A549 (cell line): Measurements from ENCODE around the gene CDC73. TPM values are rescaled to one million over a fixed set of nuclear protein-coding genes. Genes with fewer than 3 reads are reported as not detected.

Source experiments
- ATAC-seq, 2 experiments: fragments of 200-7000 bp in 1 of 2; fragments of >200 bp in 1 of 2; cut with Nextera tagmentation in 1 of 2; cut with Tn5 transposase in 1 of 2; 3 replicates each; pipeline versions ENCODE4 v1.8.0 to v1.9.1; 2018 to 2020; ENCODE audit warnings: mild to moderate bottlenecking in 1 of 2, moderate library complexity in 1 of 2
- CTCF ChIA-PET: fragments of 300-600 bp; sonication (Branson Sonifier 250); formaldehyde crosslinking; extraction: SDS; loops from one replicate; lab custom pipeline; 2021; ENCODE audit warnings: antibody characterized with exemption, inconsistent platforms; lab: Yijun Ruan, JAX
- POLR2A ChIA-PET: fragments of 350-600 bp; formaldehyde crosslinking; extraction: SDS; loops from one replicate; lab custom pipeline; 2021; ENCODE audit warnings: antibody characterized with exemption, inconsistent platforms; lab: Yijun Ruan, JAX
- DNase-seq, 2 experiments: peaks; one replicate each; pipeline versions ENCODE4 v3.0.0 to v3.0.0-alpha.2; 2011 to 2016; ENCODE audit warnings: low read depth in 1 of 2, low spot score in 1 of 2
- FAIRE-seq: peaks from 2 replicates; lab custom pipeline; 2011; peaks lifted over from hg19 to GRCh38; lab: Jason Lieb, UNC
- H3K27ac ChIP-seq, 2 experiments: fragments of >200 bp; sonication (Bioruptor Twin); formaldehyde crosslinking; 3 replicates each; pipeline ENCODE4 v1.5.1; 2016 to 2017
- H3K4me1 ChIP-seq: fragments of >200 bp; sonication (Bioruptor Twin); formaldehyde crosslinking; 3 replicates; pipeline ENCODE4 v1.6.1; 2016
- H3K4me2 ChIP-seq: fragments of >200 bp; sonication (Bioruptor Twin); formaldehyde crosslinking; 3 replicates; pipeline ENCODE4 v1.6.1; 2016
- H3K4me3 ChIP-seq: fragments of >200 bp; sonication (Bioruptor Twin); formaldehyde crosslinking; 3 replicates; pipeline ENCODE4 v1.5.1; 2016
- H3K9me3 ChIP-seq: fragments of >200 bp; sonication (Bioruptor Twin); formaldehyde crosslinking; 3 replicates; pipeline ENCODE4 v1.6.1; 2016
- BCL3 ChIP-seq: fragments of >200 bp; sonication (Bioruptor Twin); formaldehyde crosslinking; IDR thresholded peaks from 3 replicates; pipeline ENCODE4 v1.6.1; 2016
- CBX2 ChIP-seq: fragments of 200-600 bp; sonication (generic); IDR thresholded peaks from 2 replicates; pipeline ENCODE4 v1.6.1; 2016; ENCODE audit warnings: low read depth, mild to moderate bottlenecking, borderline replicate concordance
- CEBPB ChIP-seq, 2 experiments: fragments of >200 bp in 1 of 2; sonication (Bioruptor Twin) in 1 of 2; formaldehyde crosslinking in 1 of 2; IDR thresholded peaks; 2 replicates each; pipeline ENCODE4 v1.6.1; 2012 to 2016
- CTCF ChIP-seq: fragments of >200 bp; sonication (Bioruptor Twin); formaldehyde crosslinking; IDR thresholded peaks from 3 replicates; pipeline ENCODE4 v1.5.1; 2016
- EHF ChIP-seq: fragments of 250-450 bp; sonication (Bioruptor Pico); IDR thresholded peaks from 2 replicates; pipeline ENCODE4 v1.5.0; 2020; ENCODE audit warnings: mild to moderate bottlenecking
- ELK1 ChIP-seq: fragments of 150-350 bp; IDR thresholded peaks from 2 replicates; pipeline ENCODE4 v1.6.1; 2014; ENCODE audit warnings: low read depth, mild to moderate bottlenecking, low read length
- EP300 ChIP-seq, 2 experiments: fragments of >200 bp; sonication (Bioruptor Twin); formaldehyde crosslinking; IDR thresholded peaks; 2 replicates in 1 of 2; 3 replicates in 1 of 2; pipeline ENCODE4 v1.6.1; 2016 to 2017
- FOSL2 ChIP-seq, 2 experiments: fragments of 450-650 bp in 1 of 2; fragments of >200 bp in 1 of 2; sonication (Bioruptor Twin) in 1 of 2; formaldehyde crosslinking; IDR thresholded peaks; 2 replicates each; pipeline versions ENCODE4 v1.5.0 to v1.6.1; 2016 to 2020; ENCODE audit warnings: mild to moderate bottlenecking in 1 of 2, moderate library complexity in 1 of 2
- FOXS1 ChIP-seq: fragments of 250-450 bp; sonication (Bioruptor Pico); IDR thresholded peaks from 2 replicates; pipeline ENCODE4 v1.5.0; 2020; ENCODE audit warnings: mild to moderate bottlenecking, moderate library complexity
- GATA3 ChIP-seq: IDR thresholded peaks from 2 replicates; pipeline ENCODE4 v1.6.1; 2012; ENCODE audit warnings: borderline replicate concordance
- HES2 ChIP-seq: fragments of >200 bp; sonication (Bioruptor Twin); formaldehyde crosslinking; IDR thresholded peaks from 2 replicates; pipeline ENCODE4 v1.6.1; 2016
- HEYL ChIP-seq: fragments of 250-450 bp; sonication (Bioruptor Pico); IDR thresholded peaks from 2 replicates; pipeline ENCODE4 v1.8.0; 2021; ENCODE audit warnings: mild to moderate bottlenecking, moderate library complexity
- HOXB5 ChIP-seq: fragments of 250-450 bp; sonication (Bioruptor Pico); IDR thresholded peaks from 2 replicates; pipeline ENCODE4 v1.5.0; 2020; ENCODE audit warnings: mild to moderate bottlenecking, moderate library complexity
- JUN ChIP-seq, 2 experiments: fragments of >200 bp; sonication (Bioruptor Twin); formaldehyde crosslinking; IDR thresholded peaks; 2 replicates in 1 of 2; 3 replicates in 1 of 2; pipeline ENCODE4 v1.6.1; 2016 to 2017
- JUNB ChIP-seq: fragments of >200 bp; sonication (Bioruptor Twin); formaldehyde crosslinking; IDR thresholded peaks from 2 replicates; pipeline ENCODE4 v1.6.1; 2016
- KDM1A ChIP-seq: fragments of 200-600 bp; sonication (generic); IDR thresholded peaks from 2 replicates; pipeline ENCODE4 v1.6.1; 2016; ENCODE audit warnings: low read depth, mild to moderate bottlenecking
- KDM5A ChIP-seq: fragments of 200-600 bp; sonication (generic); IDR thresholded peaks from 2 replicates; pipeline ENCODE4 v1.6.1; 2016; ENCODE audit warnings: antibody characterized with exemption, mild to moderate bottlenecking
- MAFK ChIP-seq: fragments of 450-650 bp; IDR thresholded peaks from 2 replicates; pipeline ENCODE4 v1.6.1; 2014; ENCODE audit not compliant: partially characterized antibody
- MYC ChIP-seq: IDR thresholded peaks from 2 replicates; pipeline ENCODE4 v1.6.1; 2012; ENCODE audit warnings: mild to moderate bottlenecking, inconsistent platforms, low read length, improper control_type of control experiment, borderline replicate concordance
- PBX3 ChIP-seq: IDR thresholded peaks from 2 replicates; pipeline ENCODE4 v1.6.1; 2012
- RARB ChIP-seq: fragments of 250-450 bp; sonication (Bioruptor Pico); IDR thresholded peaks from 2 replicates; pipeline ENCODE4 v1.8.0; 2021; ENCODE audit warnings: mild to moderate bottlenecking, moderate library complexity
- RCOR1 ChIP-seq: fragments of 150-350 bp; IDR thresholded peaks from 2 replicates; pipeline ENCODE4 v1.6.1; 2014; ENCODE audit warnings: antibody characterized with exemption, low read length, low read depth
- RFX5 ChIP-seq: fragments of 450-650 bp; IDR thresholded peaks from 2 replicates; pipeline ENCODE4 v1.7.1; 2014; ENCODE audit warnings: antibody characterized with exemption, mild to moderate bottlenecking, moderate library complexity
- RNF2 ChIP-seq: fragments of 200-600 bp; sonication (generic); IDR thresholded peaks from 2 replicates; pipeline ENCODE4 v1.6.1; 2016; ENCODE audit warnings: low read depth, mild to moderate bottlenecking, antibody characterized with exemption, moderate library complexity, borderline replicate concordance
- SMC3 ChIP-seq: fragments of >200 bp; sonication (Bioruptor Twin); formaldehyde crosslinking; IDR thresholded peaks from 3 replicates; pipeline ENCODE4 v1.6.1; 2018; ENCODE audit warnings: inconsistent platforms
- TFCP2L1 ChIP-seq: fragments of 250-450 bp; sonication (Bioruptor Pico); IDR thresholded peaks from 2 replicates; pipeline ENCODE4 v1.5.0; 2021; ENCODE audit warnings: mild to moderate bottlenecking
- USF2 ChIP-seq: fragments of 450-650 bp; IDR thresholded peaks from 2 replicates; pipeline ENCODE4 v1.6.1; 2014; ENCODE audit warnings: antibody characterized with exemption
- ZC3H11A ChIP-seq: fragments of 450-650 bp; IDR thresholded peaks from 2 replicates; pipeline ENCODE4 v1.6.1; 2014; ENCODE audit warnings: antibody characterized with exemption, mild to moderate bottlenecking
- ZFP36 ChIP-seq: fragments of 450-650 bp; IDR thresholded peaks from 2 replicates; pipeline ENCODE4 v1.6.1; 2014; ENCODE audit warnings: borderline replicate concordance; ENCODE audit not compliant: partially characterized antibody
- ZSCAN20 ChIP-seq: fragments of 250-450 bp; sonication (Bioruptor Pico); IDR thresholded peaks from 2 replicates; pipeline ENCODE4 v1.8.0; 2022; ENCODE audit warnings: mild to moderate bottlenecking, moderate library complexity
- WGBS: methylation state at CpG from one replicate; pipeline ENCODE4 v1.1.6; 2017; ENCODE audit errors: missing lambda C conversion rate; 5-methylcytosine and 5-hydroxymethylcytosine counted together
- polyA plus RNA-seq, 4 experiments: library from polyadenylated mRNA; depleted of rRNA in 3 of 4; stranded (reverse); fragments of >200 nt; fragmentation: RNase III in 1 of 4; extraction: RNeasy Plus Mini Kit Qiagen cat#74134 plus additional on column Dnase treatment in 1 of 4; gene quantifications; 2 replicates in 3 of 4; 3 replicates in 1 of 4; pipeline ENCODE4 v1.2.3, GENCODE V29; 2011 to 2017

Gene CDC73
- polyA plus RNA-seq, 2 of the 4 experiments (the other 2 are of a cell fraction), result 42.2 to 77.9 TPM

- TF ChIP-seq ZFP36, result no peak
- no peak for TF ChIP-seq GATA3
- TF ChIP-seq RFX5, result no peak
- no peak for TF ChIP-seq TFCP2L1
- TF ChIP-seq MYC, result no peak
- no peak for TF ChIP-seq JUN (IDR thresholded peaks at IDR 0.05)
- no peak for TF ChIP-seq HEYL
- no peak for TF ChIP-seq FOXS1 (CRISPR knock-in tag)
- no peak for TF ChIP-seq JUNB
- no peak for TF ChIP-seq SMC3
- no peak for TF ChIP-seq ZC3H11A
- no peak for TF ChIP-seq HES2
- TF ChIP-seq RCOR1, result no peak
- no peak for TF ChIP-seq HOXB5 (CRISPR knock-in tag)
- no peak for TF ChIP-seq BCL3
- ChIA-PET CTCF (interaction anchor here (0.6 kb wide), 1 partner anchor 841 kb away, joined by 3 read pairs; no protein-coding TSS in a partner anchor), POLR2A (no interaction called here)
- WGBS, result 92% methylated on average over 3 of the region's 3 CpGs
- DNase-seq, result no peak
- no peaks in the 10 kb centered on the region for H3K9me3 ChIP-seq
- no peak overlapping the region for H3K27ac ChIP-seq
- no peak overlapping the region for H3K4me2 ChIP-seq
- FAIRE-seq, result no peak
- no peaks in the 10 kb centered on the region for H3K4me1 ChIP-seq
- H3K4me3 ChIP-seq, result no peak overlapping the region
- no peak for ATAC-seq
These were observed 140.8 kb downstream of the CDC73 start for GRCh38 chr1:193262661-193263060.

- Histone ChIP-seq H3K4me1 (no peaks in the 10 kb centered on the region), H3K27ac (no peak overlapping the region), H3K4me3 (no peak overlapping the region)
- DNase-seq, result no peak
- no peak; a peak in 1 of 6 replicates for ATAC-seq
- WGBS, result 79% methylated on average over 4 of the region's 4 CpGs
- TF ChIP-seq CTCF (no peak), USF2 (no peak), ZSCAN20 (CRISPR knock-in tag) (no peak), MAFK (peak; percentile 9), KDM5A (no peak)
- TF ChIP-seq, all 56 proteins: peak for 1
- ChIA-PET CTCF (interaction anchor here (0.6 kb wide), 1 partner anchor 30 kb away, joined by 3 read pairs; no protein-coding TSS in a partner anchor), POLR2A (no interaction called here)
- no peak overlapping the region for H3K4me2 ChIP-seq
- H3K9me3 ChIP-seq, result no peaks in the 10 kb centered on the region
- FAIRE-seq, result no peak
These were observed 142.7 kb downstream of the CDC73 start for GRCh38 chr1:193264313-193265065.

GRCh38 chr1:193265716-193266115, 143.9 kb downstream of the CDC73 start:
- POLR2A ChIA-PET, result no interaction called here
- FAIRE-seq, result no peak
- CTCF ChIA-PET, result no interaction called here
- TF ChIP-seq RNF2 (no peak), EHF (CRISPR knock-in tag) (no peak), RFX5 (no peak), EP300 (IDR thresholded peaks at IDR 0.05) (no peak), RARB (CRISPR knock-in tag) (no peak), HOXB5 (CRISPR knock-in tag) (no peak), CEBPB (IDR thresholded peaks at IDR 0.05) (no peak), FOSL2 (IDR thresholded peaks at IDR 0.05) (no peak), FOSL2 (CRISPR knock-in tag; IDR thresholded peaks at IDR 0.05) (no peak), CBX2 (no peak), KDM1A (no peak), PBX3 (no peak), ELK1 (no peak)

More at GRCh38 chr1:193265716-193266115, 143.9 kb downstream of the CDC73 start:
- Histone ChIP-seq H3K4me2 (no peak overlapping the region), H3K4me1 (no peaks in the 10 kb centered on the region), H3K4me3 (no peak overlapping the region), H3K27ac (no peak overlapping the region), H3K9me3 (no peaks in the 10 kb centered on the region)
- no peak for DNase-seq
- ATAC-seq, result no peak
- 87% methylated on average over 1 of the region's 1 CpG for WGBS
